GM12892 (cell line): Measurements from ENCODE around the gene ARID1B.

Experiments
- POLR2A ChIP-seq: IDR thresholded peaks from 2 replicates; pipeline ENCODE4 v1.6.1; 2011; ENCODE audit warnings: low read depth, low read length, control low read depth
- POLR2AphosphoS5 ChIP-seq: IDR thresholded peaks from 2 replicates; pipeline ENCODE4 v1.6.1; 2011; ENCODE audit warnings: low read depth, low read length, control low read depth

- no peak for TF ChIP-seq POLR2A
- no peak for TF ChIP-seq POLR2AphosphoS5
Measured at GRCh38 chr6:157163434-157164159, 386.4 kb downstream of the ARID1B start.
